Measurements from ENCODE around the gene SEMA5A. TPM values are rescaled to one million over a fixed set of nuclear protein-coding genes. Genes with fewer than 3 reads are reported as not detected.

The SEMA5A gene
- total RNA-seq, 3 donors from 2014 or later = 3.0 to 35.4 (median 25.9) TPM

GRCh38 chr5:9419794-9420193, 126.1 kb downstream of the SEMA5A start:
- Histone ChIP-seq H3K4me3 (no peak overlapping the region), H3K27me3 (no peaks in the 10 kb centered on the region), H3K4me1 (no peaks in the 10 kb centered on the region), H3K36me3 (no peaks in the 10 kb centered on the region), H3K27ac (no peak overlapping the region), H3K9me3 (no peaks in the 10 kb centered on the region)
- TF ChIP-seq CTCF (IDR thresholded peaks at IDR 0.05) (no peak), POLR2A (IDR thresholded peaks at IDR 0.05) (no peak), POLR2AphosphoS5 (IDR thresholded peaks at IDR 0.05) (no peak)
- intact Hi-C loops (cut with DNase I; ENCODE audit: low total_unique reads) = no loop called here
- DNase-seq (ENCODE audit: low spot score in 2 of 2) = no peak

- H3K27ac ChIP-seq = no peak overlapping the region
- intact Hi-C loops (cut with DNase I; ENCODE audit: low total_unique reads) = no loop called here
- no peaks in the 10 kb centered on the region for H3K36me3 ChIP-seq
- H3K27me3 ChIP-seq = no peaks in the 10 kb centered on the region
- no peaks in the 10 kb centered on the region for H3K4me1 ChIP-seq
- H3K9me3 ChIP-seq = no peaks in the 10 kb centered on the region
- H3K4me3 ChIP-seq = no peak overlapping the region
- DNase-seq (ENCODE audit: low spot score in 2 of 2) = no peak
- no peak for TF ChIP-seq CTCF (IDR thresholded peaks at IDR 0.05)
- no peak for TF ChIP-seq POLR2AphosphoS5 (IDR thresholded peaks at IDR 0.05)
- no peak for TF ChIP-seq POLR2A (IDR thresholded peaks at IDR 0.05)
Observed at GRCh38 chr5:9415566-9415965, 130.3 kb downstream of the SEMA5A start.

- Histone ChIP-seq H3K27ac (no peak overlapping the region), H3K27me3 (no peaks in the 10 kb centered on the region), H3K4me3 (no peak overlapping the region), H3K36me3 (no peaks in the 10 kb centered on the region), H3K4me1 (no peaks in the 10 kb centered on the region), H3K9me3 (no peaks in the 10 kb centered on the region)
- intact Hi-C loops (cut with DNase I; ENCODE audit: low total_unique reads) = no loop called here
- no peak for TF ChIP-seq POLR2A (IDR thresholded peaks at IDR 0.05)
- TF ChIP-seq POLR2AphosphoS5 (IDR thresholded peaks at IDR 0.05) = no peak
- TF ChIP-seq CTCF (IDR thresholded peaks at IDR 0.05) = no peak
- no peak for DNase-seq (ENCODE audit: low spot score in 2 of 2)
Observed at GRCh38 chr5:9415091-9415490, 130.8 kb downstream of the SEMA5A start.

GRCh38 chr5:9411142-9411541, 134.7 kb downstream of the SEMA5A start:
- H3K36me3 ChIP-seq = no peaks in the 10 kb centered on the region
- no peak for DNase-seq (ENCODE audit: low spot score in 2 of 2)
- TF ChIP-seq POLR2AphosphoS5 (IDR thresholded peaks at IDR 0.05) (no peak), POLR2A (IDR thresholded peaks at IDR 0.05) (no peak), CTCF (IDR thresholded peaks at IDR 0.05) (no peak)
- H3K27me3 ChIP-seq = no peaks in the 10 kb centered on the region
- intact Hi-C loops (cut with DNase I; ENCODE audit: low total_unique reads) = no loop called here
- no peak overlapping the region for H3K27ac ChIP-seq
- no peaks in the 10 kb centered on the region for H3K9me3 ChIP-seq
- no peaks in the 10 kb centered on the region for H3K4me1 ChIP-seq
- no peak overlapping the region for H3K4me3 ChIP-seq

- H3K4me3 ChIP-seq = no peak overlapping the region
- TF ChIP-seq CTCF (IDR thresholded peaks at IDR 0.05) (no peak), POLR2AphosphoS5 (IDR thresholded peaks at IDR 0.05) (no peak), POLR2A (IDR thresholded peaks at IDR 0.05) (no peak)
- intact Hi-C loops (cut with DNase I; ENCODE audit: low total_unique reads) = no loop called here
Observed at GRCh38 chr5:9409413-9409960, 136.4 kb downstream of the SEMA5A start.

More at GRCh38 chr5:9409413-9409960, 136.4 kb downstream of the SEMA5A start:
- Histone ChIP-seq H3K4me1 (no peaks in the 10 kb centered on the region), H3K36me3 (no peaks in the 10 kb centered on the region), H3K27ac (no peak overlapping the region), H3K27me3 (no peaks in the 10 kb centered on the region), H3K9me3 (no peaks in the 10 kb centered on the region)
- DNase-seq (ENCODE audit: low spot score in 2 of 2) = no peak

All from breast epithelium (tissue), 4 donors.